ENCODE results near the gene TMEM14B.

TMEM14B gene

GRCh38 chr6:10763006-10763405 lies 15.4 kb downstream of the TMEM14B start:
- Histone ChIP-seq H3K36me3 (ENCODE audit: control insufficient read depth in 5 of 5, insufficient read depth in 5 of 5, low read length in 5 of 5) (peaks cover 0 to 10% (median under 1%) of the 10 kb centered on the region in 5 donors), H3K4me3 (ENCODE audit: low read depth in 1 of 5, low read length in 5 of 5) (no peak overlapping the region)

GRCh38 chr6:10769419-10769818 lies 21.8 kb downstream of the TMEM14B start:
- H3K4me1 ChIP-seq (ENCODE audit: control insufficient read depth in 5 of 5, insufficient read depth in 5 of 5, low read length in 5 of 5), result no peaks in the 10 kb centered on the region
- H3K4me3 ChIP-seq (ENCODE audit: low read depth in 1 of 5, low read length in 5 of 5), result no peak overlapping the region

More at GRCh38 chr6:10763006-10763405, 15.4 kb downstream of the TMEM14B start:
- no peak overlapping the region for H3K9ac ChIP-seq (ENCODE audit: low read length in 5 of 5)
- H3K27me3 ChIP-seq (ENCODE audit: control insufficient read depth in 5 of 5, insufficient read depth in 4 of 5, low read length in 5 of 5), result no peaks in the 10 kb centered on the region
- H3K4me1 ChIP-seq (ENCODE audit: control insufficient read depth in 5 of 5, insufficient read depth in 5 of 5, low read length in 5 of 5), result peaks cover 0 to 18% (median 11%) of the 10 kb centered on the region in 5 donors
- no peak overlapping the region for H3K27ac ChIP-seq (ENCODE audit: low read depth, low read length)
- H3K9me3 ChIP-seq (ENCODE audit: control insufficient read depth in 5 of 5, low read length in 5 of 5), result no peaks in the 10 kb centered on the region

GRCh38 chr6:10771371-10771894 lies 23.8 kb downstream of the TMEM14B start:
- H3K36me3 ChIP-seq (ENCODE audit: control insufficient read depth in 5 of 5, insufficient read depth in 5 of 5, low read length in 5 of 5), result peaks cover 14 to 40% (median 26%) of the 10 kb centered on the region in 5 donors

More at GRCh38 chr6:10769419-10769818, 21.8 kb downstream of the TMEM14B start:
- Histone ChIP-seq H3K27ac (ENCODE audit: low read depth, low read length) (no peak overlapping the region), H3K36me3 (ENCODE audit: control insufficient read depth in 5 of 5, insufficient read depth in 5 of 5, low read length in 5 of 5) (peaks cover 9 to 29% (median 20%) of the 10 kb centered on the region in 5 donors), H3K27me3 (ENCODE audit: control insufficient read depth in 5 of 5, insufficient read depth in 4 of 5, low read length in 5 of 5) (no peaks in the 10 kb centered on the region), H3K9me3 (ENCODE audit: control insufficient read depth in 5 of 5, low read length in 5 of 5) (no peaks in the 10 kb centered on the region), H3K9ac (ENCODE audit: low read length in 5 of 5) (no peak overlapping the region)

GRCh38 chr6:10778230-10778629 lies 30.6 kb downstream of the TMEM14B start:
- Histone ChIP-seq H3K36me3 (ENCODE audit: control insufficient read depth in 5 of 5, insufficient read depth in 5 of 5, low read length in 5 of 5) (peaks cover 2 to 24% (median 11%) of the 10 kb centered on the region in 5 donors), H3K4me3 (ENCODE audit: low read depth in 1 of 5, low read length in 5 of 5) (no peak overlapping the region), H3K9ac (ENCODE audit: low read length in 5 of 5) (no peak overlapping the region), H3K27me3 (ENCODE audit: control insufficient read depth in 5 of 5, insufficient read depth in 4 of 5, low read length in 5 of 5) (no peaks in the 10 kb centered on the region), H3K27ac (ENCODE audit: low read depth, low read length) (no peak overlapping the region), H3K9me3 (ENCODE audit: control insufficient read depth in 5 of 5, low read length in 5 of 5) (no peaks in the 10 kb centered on the region), H3K4me1 (ENCODE audit: control insufficient read depth in 5 of 5, insufficient read depth in 5 of 5, low read length in 5 of 5) (no peaks in the 10 kb centered on the region)

More at GRCh38 chr6:10771371-10771894, 23.8 kb downstream of the TMEM14B start:
- Histone ChIP-seq H3K27ac (ENCODE audit: low read depth, low read length) (no peak overlapping the region), H3K4me1 (ENCODE audit: control insufficient read depth in 5 of 5, insufficient read depth in 5 of 5, low read length in 5 of 5) (no peaks in the 10 kb centered on the region), H3K9me3 (ENCODE audit: control insufficient read depth in 5 of 5, low read length in 5 of 5) (no peaks in the 10 kb centered on the region), H3K27me3 (ENCODE audit: control insufficient read depth in 5 of 5, insufficient read depth in 4 of 5, low read length in 5 of 5) (no peaks in the 10 kb centered on the region), H3K4me3 (ENCODE audit: low read depth in 1 of 5, low read length in 5 of 5) (no peak overlapping the region), H3K9ac (ENCODE audit: low read length in 5 of 5) (no peak overlapping the region)

GRCh38 chr6:10779076-10779475 lies 31.5 kb downstream of the TMEM14B start:
- Histone ChIP-seq H3K27ac (ENCODE audit: low read depth, low read length) (no peak overlapping the region), H3K36me3 (ENCODE audit: control insufficient read depth in 5 of 5, insufficient read depth in 5 of 5, low read length in 5 of 5) (peaks cover 2 to 27% (median 11%) of the 10 kb centered on the region in 5 donors), H3K4me3 (ENCODE audit: low read depth in 1 of 5, low read length in 5 of 5) (no peak overlapping the region), H3K27me3 (ENCODE audit: control insufficient read depth in 5 of 5, insufficient read depth in 4 of 5, low read length in 5 of 5) (no peaks in the 10 kb centered on the region), H3K9ac (ENCODE audit: low read length in 5 of 5) (no peak overlapping the region), H3K9me3 (ENCODE audit: control insufficient read depth in 5 of 5, low read length in 5 of 5) (no peaks in the 10 kb centered on the region), H3K4me1 (ENCODE audit: control insufficient read depth in 5 of 5, insufficient read depth in 5 of 5, low read length in 5 of 5) (no peaks in the 10 kb centered on the region)

GRCh38 chr6:10791673-10792072 lies 44.1 kb downstream of the TMEM14B start:
- Histone ChIP-seq H3K27me3 (ENCODE audit: control insufficient read depth in 5 of 5, insufficient read depth in 4 of 5, low read length in 5 of 5) (no peaks in the 10 kb centered on the region), H3K4me3 (ENCODE audit: low read depth in 1 of 5, low read length in 5 of 5) (no peak overlapping the region)

GRCh38 chr6:10792101-10792500 lies 44.5 kb downstream of the TMEM14B start:
- Histone ChIP-seq H3K27me3 (ENCODE audit: control insufficient read depth in 5 of 5, insufficient read depth in 4 of 5, low read length in 5 of 5) (no peaks in the 10 kb centered on the region), H3K4me1 (ENCODE audit: control insufficient read depth in 5 of 5, insufficient read depth in 5 of 5, low read length in 5 of 5) (no peaks in the 10 kb centered on the region), H3K9ac (ENCODE audit: low read length in 5 of 5) (no peak overlapping the region), H3K9me3 (ENCODE audit: control insufficient read depth in 5 of 5, low read length in 5 of 5) (no peaks in the 10 kb centered on the region), H3K27ac (ENCODE audit: low read depth, low read length) (no peak overlapping the region), H3K4me3 (ENCODE audit: low read depth in 1 of 5, low read length in 5 of 5) (no peak overlapping the region), H3K36me3 (ENCODE audit: control insufficient read depth in 5 of 5, insufficient read depth in 5 of 5, low read length in 5 of 5) (peaks cover 5 to 17% (median 8%) of the 10 kb centered on the region in 5 donors)

More at GRCh38 chr6:10791673-10792072, 44.1 kb downstream of the TMEM14B start:
- Histone ChIP-seq H3K9me3 (ENCODE audit: control insufficient read depth in 5 of 5, low read length in 5 of 5) (no peaks in the 10 kb centered on the region), H3K36me3 (ENCODE audit: control insufficient read depth in 5 of 5, insufficient read depth in 5 of 5, low read length in 5 of 5) (peaks cover 5 to 17% (median 9%) of the 10 kb centered on the region in 5 donors), H3K4me1 (ENCODE audit: control insufficient read depth in 5 of 5, insufficient read depth in 5 of 5, low read length in 5 of 5) (no peaks in the 10 kb centered on the region), H3K27ac (ENCODE audit: low read depth, low read length) (no peak overlapping the region), H3K9ac (ENCODE audit: low read length in 5 of 5) (no peak overlapping the region)

- Histone ChIP-seq H3K4me1 (ENCODE audit: control insufficient read depth in 5 of 5, insufficient read depth in 5 of 5, low read length in 5 of 5) (no peaks in the 10 kb centered on the region), H3K9ac (ENCODE audit: low read length in 5 of 5) (no peak overlapping the region), H3K4me3 (ENCODE audit: low read depth in 1 of 5, low read length in 5 of 5) (no peak overlapping the region), H3K27me3 (ENCODE audit: control insufficient read depth in 5 of 5, insufficient read depth in 4 of 5, low read length in 5 of 5) (no peaks in the 10 kb centered on the region), H3K27ac (ENCODE audit: low read depth, low read length) (no peak overlapping the region), H3K36me3 (ENCODE audit: control insufficient read depth in 5 of 5, insufficient read depth in 5 of 5, low read length in 5 of 5) (peaks cover 5 to 17% (median 7%) of the 10 kb centered on the region in 5 donors), H3K9me3 (ENCODE audit: control insufficient read depth in 5 of 5, low read length in 5 of 5) (no peaks in the 10 kb centered on the region)
Observed at GRCh38 chr6:10793035-10793434, 45.4 kb downstream of the TMEM14B start.

- H3K4me3 ChIP-seq (ENCODE audit: low read depth in 1 of 5, low read length in 5 of 5), result no peak overlapping the region
- H3K9ac ChIP-seq (ENCODE audit: low read length in 5 of 5), result no peak overlapping the region
- H3K4me1 ChIP-seq (ENCODE audit: control insufficient read depth in 5 of 5, insufficient read depth in 5 of 5, low read length in 5 of 5), result no peaks in the 10 kb centered on the region
- H3K27ac ChIP-seq (ENCODE audit: low read depth, low read length), result no peak overlapping the region
- H3K27me3 ChIP-seq (ENCODE audit: control insufficient read depth in 5 of 5, insufficient read depth in 4 of 5, low read length in 5 of 5), result no peaks in the 10 kb centered on the region
- peaks cover 5 to 17% (median 7%) of the 10 kb centered on the region in 5 donors for H3K36me3 ChIP-seq (ENCODE audit: control insufficient read depth in 5 of 5, insufficient read depth in 5 of 5, low read length in 5 of 5)
- H3K9me3 ChIP-seq (ENCODE audit: control insufficient read depth in 5 of 5, low read length in 5 of 5), result no peaks in the 10 kb centered on the region
Observed at GRCh38 chr6:10793695-10794094, 46.1 kb downstream of the TMEM14B start.

GRCh38 chr6:10794239-10794638 lies 46.6 kb downstream of the TMEM14B start:
- Histone ChIP-seq H3K9ac (ENCODE audit: low read length in 5 of 5) (no peak overlapping the region), H3K4me1 (ENCODE audit: control insufficient read depth in 5 of 5, insufficient read depth in 5 of 5, low read length in 5 of 5) (no peaks in the 10 kb centered on the region), H3K9me3 (ENCODE audit: control insufficient read depth in 5 of 5, low read length in 5 of 5) (no peaks in the 10 kb centered on the region), H3K4me3 (ENCODE audit: low read depth in 1 of 5, low read length in 5 of 5) (no peak overlapping the region), H3K36me3 (ENCODE audit: control insufficient read depth in 5 of 5, insufficient read depth in 5 of 5, low read length in 5 of 5) (peaks cover 5 to 14% (median 7%) of the 10 kb centered on the region in 5 donors), H3K27ac (ENCODE audit: low read depth, low read length) (no peak overlapping the region), H3K27me3 (ENCODE audit: control insufficient read depth in 5 of 5, insufficient read depth in 4 of 5, low read length in 5 of 5) (no peaks in the 10 kb centered on the region)

All from subcutaneous abdominal adipose tissue (tissue), 5 donors.